Osteoblast (primary cell): ENCODE measurements around the gene TMIGD3. TPM values are rescaled to one million over a fixed set of nuclear protein-coding genes. Genes with fewer than 3 reads are reported as not detected.

ENCODE experiments used
- DNase-seq: peaks from one replicate; pipeline ENCODE4 v3.0.0; 2011; ENCODE audit warnings: low spot score, mixed read lengths; ENCODE audit not compliant: insufficient read length; ENCODE audit errors: missing footprints
- H2AFZ ChIP-seq: 2 replicates; pipeline ENCODE4 v1.6.0; 2011; ENCODE audit warnings: mild to moderate bottlenecking, low read length
- H3K27ac ChIP-seq: 2 replicates; pipeline ENCODE4 v1.5.1; 2011; ENCODE audit warnings: mild to moderate bottlenecking, low read depth, low read length, moderate library complexity
- H3K27me3 ChIP-seq: 2 replicates; pipeline ENCODE4 v1.6.0; 2012; ENCODE audit warnings: mild to moderate bottlenecking, control low read depth, inconsistent platforms, low read length, moderate library complexity; ENCODE audit not compliant: insufficient read depth
- H3K36me3 ChIP-seq: 2 replicates; pipeline ENCODE4 v1.5.1; 2011; ENCODE audit warnings: mild to moderate bottlenecking, low read length, control low read depth, moderate library complexity; ENCODE audit not compliant: insufficient read depth
- H3K4me1 ChIP-seq: 2 replicates; pipeline ENCODE4 v1.5.1; 2011; ENCODE audit warnings: mild to moderate bottlenecking, low read length, control low read depth, moderate library complexity; ENCODE audit not compliant: insufficient read depth
- H3K4me2 ChIP-seq: 2 replicates; pipeline ENCODE4 v1.6.0; 2011; ENCODE audit warnings: mild to moderate bottlenecking, low read length; ENCODE audit not compliant: insufficient read depth
- H3K4me3 ChIP-seq: fragments of 200-600 bp; sonication (generic); 3 replicates; pipeline ENCODE4 v1.5.1; 2012; ENCODE audit warnings: mild to moderate bottlenecking, low read length, inconsistent platforms; ENCODE audit not compliant: insufficient read depth
- H3K79me2 ChIP-seq: 2 replicates; pipeline ENCODE4 v1.6.0; 2012; ENCODE audit warnings: mild to moderate bottlenecking, low read length, control low read depth, inconsistent platforms; ENCODE audit not compliant: insufficient read depth
- H3K9me3 ChIP-seq: 2 replicates; pipeline ENCODE4 v1.5.1; 2011; ENCODE audit warnings: low read depth, low read length, control low read depth
- H4K20me1 ChIP-seq: 2 replicates; pipeline ENCODE4 v1.6.0; 2012; ENCODE audit warnings: mild to moderate bottlenecking, low read length, control low read depth; ENCODE audit not compliant: insufficient read depth
- CTCF ChIP-seq: IDR thresholded peaks from 2 replicates; pipeline ENCODE4 v1.5.1; 2011; ENCODE audit warnings: mild to moderate bottlenecking, low read depth, low read length, moderate library complexity; ENCODE audit errors: extremely low read depth
- total RNA-seq: library from RNA; depleted of rRNA; stranded (reverse); fragments of >200 nt; gene quantifications from 2 replicates; pipeline ENCODE4 v1.2.3, GENCODE V29; 2012

The TMIGD3 gene
- total RNA-seq, 1 donor, result not detected

GRCh38 chr1:111467865-111468716, 35.3 kb downstream of the TMIGD3 start:
- H3K4me2 ChIP-seq, result no peak overlapping the region
- H3K9me3 ChIP-seq, result no peaks in the 10 kb centered on the region
- no peaks in the 10 kb centered on the region for H4K20me1 ChIP-seq
- peaks cover 15% of the 10 kb centered on the region for H3K36me3 ChIP-seq
- no peaks in the 10 kb centered on the region for H3K27me3 ChIP-seq
- no peak overlapping the region for H3K4me3 ChIP-seq
- H2AFZ ChIP-seq, result no peak overlapping the region
- DNase-seq, result no peak
- no peak overlapping the region for H3K27ac ChIP-seq
- peaks cover 3% of the 10 kb centered on the region for H3K4me1 ChIP-seq
- no peak for TF ChIP-seq CTCF
- no peaks in the 10 kb centered on the region for H3K79me2 ChIP-seq

GRCh38 chr1:111466480-111466879, 37.0 kb downstream of the TMIGD3 start:
- no peak for TF ChIP-seq CTCF
- Histone ChIP-seq H4K20me1 (no peaks in the 10 kb centered on the region), H3K36me3 (peaks cover 19% of the 10 kb centered on the region), H3K27ac (no peak overlapping the region), H3K4me2 (no peak overlapping the region), H3K9me3 (no peaks in the 10 kb centered on the region), H3K79me2 (no peaks in the 10 kb centered on the region), H3K4me1 (peaks cover 14% of the 10 kb centered on the region), H3K4me3 (no peak overlapping the region), H3K27me3 (no peaks in the 10 kb centered on the region), H2AFZ (no peak overlapping the region)
- DNase-seq, result no peak

- no peaks in the 10 kb centered on the region for H4K20me1 ChIP-seq
- H3K4me1 ChIP-seq, result peaks cover 14% of the 10 kb centered on the region
- H3K27ac ChIP-seq, result no peak overlapping the region
- DNase-seq, result no peak
- peaks cover 24% of the 10 kb centered on the region for H3K36me3 ChIP-seq
- H3K9me3 ChIP-seq, result no peaks in the 10 kb centered on the region
- no peak overlapping the region for H2AFZ ChIP-seq
- H3K79me2 ChIP-seq, result no peaks in the 10 kb centered on the region
- no peak for TF ChIP-seq CTCF
- no peaks in the 10 kb centered on the region for H3K27me3 ChIP-seq
- H3K4me2 ChIP-seq, result no peak overlapping the region
- H3K4me3 ChIP-seq, result no peak overlapping the region
Measured at GRCh38 chr1:111465754-111466153, 37.7 kb downstream of the TMIGD3 start.

GRCh38 chr1:111463029-111463683, 40.3 kb downstream of the TMIGD3 start:
- Histone ChIP-seq H3K36me3 (peaks cover 39% of the 10 kb centered on the region), H3K4me3 (no peak overlapping the region), H3K79me2 (no peaks in the 10 kb centered on the region), H3K4me2 (no peak overlapping the region), H3K4me1 (peaks cover 14% of the 10 kb centered on the region), H3K9me3 (no peaks in the 10 kb centered on the region), H4K20me1 (no peaks in the 10 kb centered on the region), H2AFZ (no peak overlapping the region), H3K27me3 (no peaks in the 10 kb centered on the region), H3K27ac (no peak overlapping the region)
- DNase-seq, result no peak
- TF ChIP-seq CTCF, result no peak
